Left renal pelvis (tissue), 4 donors: Measurements from ENCODE around the gene ERCC8. TPM values are rescaled to one million over a fixed set of nuclear protein-coding genes. Genes with fewer than 3 reads are reported as not detected.
"Not testable (repeated sequence)": the region's sequence is repeated elsewhere in the genome, so short reads cannot be mapped to it uniquely, and the experiment has no call there.

ENCODE experiments used
- DNase-seq, 4 donors: peaks; one replicate each; pipeline ENCODE4 v3.0.0-alpha.2; 2013; ENCODE audit warnings: low read depth in 4 of 4, low spot score in 3 of 4
- polyA plus RNA-seq, 4 donors: library from polyadenylated mRNA; unstranded; fragments of 120-200 nt; gene quantifications; one replicate each; pipeline ENCODE4 v1.2.1, GENCODE V29; 2013; ENCODE audit not compliant: insufficient read length in 4 of 4

Gene ERCC8
- polyA plus RNA-seq, result 10 to 100 TPM; 19.3 to 25.0 (median 23.5) TPM

- DNase-seq, result peak; percentile 82 to 91 (median 84)
Observed at GRCh38 chr5:60944904-60945812, at the start of gene ERCC8, which contains the start of gene NDUFAF2. Gene ERCC8, minus strand, starts transcription at chr5:60945070. Its CDS starts 62 bp downstream, at chr5:60945008. Gene NDUFAF2, plus strand, starts transcription at chr5:60945205. Its CDS starts 51 bp downstream, at chr5:60945256.

- no peak for DNase-seq
Observed at GRCh38 chr5:60993875-60994571, 49.2 kb upstream of the ERCC8 start.

- DNase-seq, result no peak
Observed at GRCh38 chr5:60993425-60993824, 48.6 kb upstream of the ERCC8 start.

GRCh38 chr5:60992871-60993270, 48.0 kb upstream of the ERCC8 start:
- no peak for DNase-seq

- DNase-seq, result no peak
Observed at GRCh38 chr5:60989790-60990189, 44.9 kb upstream of the ERCC8 start.

- DNase-seq, result not testable (repeated sequence)
Observed at GRCh38 chr5:60982127-60982526, 37.3 kb upstream of the ERCC8 start.

- DNase-seq, result no peak
Observed at GRCh38 chr5:60980511-60980910, 35.6 kb upstream of the ERCC8 start.

- no peak for DNase-seq
Observed at GRCh38 chr5:60978968-60979367, 34.1 kb upstream of the ERCC8 start.

- no peak for DNase-seq
Observed at GRCh38 chr5:60977956-60978737, 33.3 kb upstream of the ERCC8 start.

- DNase-seq, result no peak
Observed at GRCh38 chr5:60972231-60972630, 27.4 kb upstream of the ERCC8 start.

GRCh38 chr5:60961685-60962084, 16.8 kb upstream of the ERCC8 start:
- no peak for DNase-seq

GRCh38 chr5:60960591-60960990, 15.7 kb upstream of the ERCC8 start:
- no peak for DNase-seq

- DNase-seq, result no peak
Observed at GRCh38 chr5:60959156-60959555, 14.3 kb upstream of the ERCC8 start.

GRCh38 chr5:60958712-60959111, 13.8 kb upstream of the ERCC8 start:
- no peak for DNase-seq

- no peak for DNase-seq
Observed at GRCh38 chr5:60958088-60958487, 13.2 kb upstream of the ERCC8 start.

- DNase-seq, result no peak
Observed at GRCh38 chr5:60955239-60955638, 10.4 kb upstream of the ERCC8 start.

GRCh38 chr5:60948738-60949137, 3.9 kb upstream of the ERCC8 start:
- no peak for DNase-seq

- peak in 3 of 4 donors; percentile 20 to 39 (median 35) for DNase-seq
Observed at GRCh38 chr5:60945813-60946187, 930 bp upstream of the ERCC8 start.

GRCh38 chr5:60943624-60944023, 1.2 kb downstream of the ERCC8 start:
- DNase-seq, result no peak

GRCh38 chr5:60929024-60929423, 15.8 kb downstream of the ERCC8 start:
- DNase-seq, result no peak

GRCh38 chr5:60927450-60927849, 17.4 kb downstream of the ERCC8 start:
- no peak for DNase-seq
